D721Med (cell line): ENCODE data around the gene CCDC86.
"Not testable (repeated sequence)": the region's sequence is repeated elsewhere in the genome, so short reads cannot be mapped to it uniquely, and the experiment has no call there.

Experiments
- DNase-seq: peaks from one replicate; pipeline ENCODE4 v3.0.0; 2011; ENCODE audit warnings: low spot score; ENCODE audit not compliant: insufficient read length
- FAIRE-seq: peaks from 2 replicates; lab custom pipeline; 2011; peaks lifted over from hg19 to GRCh38; lab: Jason Lieb, UNC
- CTCF ChIP-seq: IDR thresholded peaks from 2 replicates; pipeline ENCODE4 v1.5.1; 2012; ENCODE audit warnings: mild to moderate bottlenecking, control low read depth; ENCODE audit not compliant: insufficient read depth; ENCODE audit errors: missing control alignments

The CCDC86 gene

GRCh38 chr11:60816590-60817157 is 25.2 kb upstream of the CCDC86 start:
- DNase-seq (no peak), FAIRE-seq (no peak)
- no peak for TF ChIP-seq CTCF

- TF ChIP-seq CTCF: no peak
- FAIRE-seq: no peak
- no peak for DNase-seq
Measured at GRCh38 chr11:60818057-60818456, 23.9 kb upstream of the CCDC86 start.

- FAIRE-seq: no peak
- DNase-seq: no peak
- no peak for TF ChIP-seq CTCF
Measured at GRCh38 chr11:60821827-60822599, 19.9 kb upstream of the CCDC86 start.

GRCh38 chr11:60823745-60824306 is 18.1 kb upstream of the CCDC86 start:
- not testable (repeated sequence) for DNase-seq, FAIRE-seq

- FAIRE-seq (no peak), DNase-seq (no peak)
- no peak for TF ChIP-seq CTCF
Measured at GRCh38 chr11:60825118-60825517, 16.8 kb upstream of the CCDC86 start.

GRCh38 chr11:60825790-60826189 is 16.1 kb upstream of the CCDC86 start:
- no peak for TF ChIP-seq CTCF
- no peak for FAIRE-seq
- no peak for DNase-seq

- no peak for FAIRE-seq
- DNase-seq: no peak
- no peak for TF ChIP-seq CTCF
Measured at GRCh38 chr11:60830478-60831142, 11.3 kb upstream of the CCDC86 start.
